22Rv1 (cell line): ENCODE measurements around the gene TMEM95.

ENCODE experiments used
- ZFX ChIP-seq: fragments of 450-650 bp; IDR thresholded peaks from 2 replicates; pipeline ENCODE4 v1.6.1; 2017; ENCODE audit warnings: antibody characterized with exemption, borderline replicate concordance
- TF ChIP-seq, protein P1 (sequence below): fragments of 450-650 bp; IDR thresholded peaks from 2 replicates; pipeline ENCODE4 v1.5.1; 2017; ENCODE audit warnings: mild to moderate bottlenecking

DNA sequence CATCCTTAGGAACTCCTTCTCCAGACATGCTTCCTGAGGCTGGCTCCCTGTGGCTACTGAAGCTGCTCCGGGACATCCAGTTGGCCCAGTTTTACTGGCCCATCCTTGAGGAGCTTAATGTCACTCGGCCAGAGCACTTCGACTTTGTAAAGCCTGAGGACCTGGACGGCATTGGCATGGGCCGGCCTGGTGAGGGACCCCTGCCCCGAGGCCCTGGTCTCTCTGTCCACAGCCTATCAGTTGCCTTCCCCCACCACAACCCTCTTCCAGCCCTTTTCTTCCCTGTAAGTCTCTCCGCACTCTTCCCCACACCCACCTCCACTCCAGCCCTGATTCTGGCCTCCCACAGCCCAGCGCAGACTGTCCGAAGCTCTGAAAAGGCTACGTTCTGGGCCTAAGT, 27.9 kb downstream of the TMEM95 start:
- TF ChIP-seq, protein P1, sequence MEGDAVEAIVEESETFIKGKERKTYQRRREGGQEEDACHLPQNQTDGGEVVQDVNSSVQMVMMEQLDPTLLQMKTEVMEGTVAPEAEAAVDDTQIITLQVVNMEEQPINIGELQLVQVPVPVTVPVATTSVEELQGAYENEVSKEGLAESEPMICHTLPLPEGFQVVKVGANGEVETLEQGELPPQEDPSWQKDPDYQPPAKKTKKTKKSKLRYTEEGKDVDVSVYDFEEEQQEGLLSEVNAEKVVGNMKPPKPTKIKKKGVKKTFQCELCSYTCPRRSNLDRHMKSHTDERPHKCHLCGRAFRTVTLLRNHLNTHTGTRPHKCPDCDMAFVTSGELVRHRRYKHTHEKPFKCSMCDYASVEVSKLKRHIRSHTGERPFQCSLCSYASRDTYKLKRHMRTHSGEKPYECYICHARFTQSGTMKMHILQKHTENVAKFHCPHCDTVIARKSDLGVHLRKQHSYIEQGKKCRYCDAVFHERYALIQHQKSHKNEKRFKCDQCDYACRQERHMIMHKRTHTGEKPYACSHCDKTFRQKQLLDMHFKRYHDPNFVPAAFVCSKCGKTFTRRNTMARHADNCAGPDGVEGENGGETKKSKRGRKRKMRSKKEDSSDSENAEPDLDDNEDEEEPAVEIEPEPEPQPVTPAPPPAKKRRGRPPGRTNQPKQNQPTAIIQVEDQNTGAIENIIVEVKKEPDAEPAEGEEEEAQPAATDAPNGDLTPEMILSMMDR, result no peak
- no peak for TF ChIP-seq ZFX
